Vagina (tissue), 2 donors: ENCODE results near the gene SIRPD. TPM values are rescaled to one million over a fixed set of nuclear protein-coding genes. Genes with fewer than 3 reads are reported as not detected.

Source experiments
- DNase-seq, 2 donors: peaks; one replicate each; pipeline ENCODE4 v3.0.0-alpha.2; 2017; ENCODE audit errors: extremely low spot score in 2 of 2
- H3K27ac ChIP-seq: fragments of 200-600 bp; sonication (generic); one replicate; pipeline ENCODE4 v1.5.1; 2019
- H3K27me3 ChIP-seq: fragments of 200-600 bp; sonication (generic); one replicate; pipeline ENCODE4 v1.5.1; 2019
- H3K36me3 ChIP-seq, 2 donors: fragments of 200-600 bp; sonication (generic); one replicate each; pipeline ENCODE4 v1.5.1; 2017 to 2019
- H3K4me1 ChIP-seq: fragments of 200-600 bp; sonication (generic); one replicate; pipeline ENCODE4 v1.5.1; 2019
- H3K4me3 ChIP-seq, 2 donors: fragments of 200-600 bp; sonication (generic); 1 replicate in 1 of 2; 2 replicates in 1 of 2; pipeline ENCODE4 v1.5.1; 2016 to 2019
- H3K9me3 ChIP-seq: fragments of 200-600 bp; sonication (generic); one replicate; pipeline ENCODE4 v1.5.1; 2019
- CTCF ChIP-seq, 3 experiments: fragments of 450-650 bp in 2 of 3; fragments of 200-600 bp in 1 of 3; sonication (generic) in 1 of 3; IDR thresholded peaks; one replicate each; pipeline ENCODE4 v1.5.1; 2017 to 2019; ENCODE audit warnings: antibody characterized with exemption in 3 of 3, mild to moderate bottlenecking in 2 of 3, moderate library complexity in 2 of 3
- POLR2A ChIP-seq, 2 donors: fragments of 450-650 bp; IDR thresholded peaks; one replicate each; pipeline ENCODE4 v1.6.1; 2017; ENCODE audit warnings: antibody characterized with exemption in 2 of 2, mild to moderate bottlenecking in 2 of 2, moderate library complexity in 2 of 2
- POLR2AphosphoS5 ChIP-seq, 2 donors: sonication (generic); formaldehyde crosslinking; IDR thresholded peaks; one replicate each; pipeline ENCODE4 v1.9.0; 2017; ENCODE audit warnings: antibody characterized with exemption in 2 of 2, mild to moderate bottlenecking in 2 of 2, low read depth in 1 of 2; ENCODE audit not compliant: insufficient read depth in 1 of 2
- intact Hi-C: fragments of 100-400 bp; cut with DNase I; formaldehyde crosslinking; loops from one replicate; pipeline ENCODE4 v1.15.1; 2023
- total RNA-seq: library from RNA; depleted of rRNA; stranded (reverse); fragments of >200 nt; gene quantifications from one replicate; pipeline ENCODE4 v1.2.3, GENCODE V29; 2016

The SIRPD gene
- total RNA-seq, 1 donor from 2014 or later, result not detected

GRCh38 chr20:1505871-1506270 is 51.6 kb downstream of the SIRPD start:
- no peak for DNase-seq
- no peaks in the 10 kb centered on the region for H3K27me3 ChIP-seq

GRCh38 chr20:1505361-1505760 is 52.1 kb downstream of the SIRPD start:
- TF ChIP-seq POLR2A (IDR thresholded peaks at IDR 0.05) (no peak), POLR2AphosphoS5 (IDR thresholded peaks at IDR 0.05; ENCODE audit: insufficient read depth in 1 of 2, low read depth in 1 of 2) (no peak), CTCF (IDR thresholded peaks at IDR 0.05) (no peak)
- Histone ChIP-seq H3K4me1 (peaks cover 8% of the 10 kb centered on the region), H3K27me3 (no peaks in the 10 kb centered on the region), H3K9me3 (no peaks in the 10 kb centered on the region), H3K4me3 (no peak overlapping the region), H3K36me3 (no peaks in the 10 kb centered on the region), H3K27ac (no peak overlapping the region)
- no peak for DNase-seq
- intact Hi-C loops, result no loop called here

More at GRCh38 chr20:1505871-1506270, 51.6 kb downstream of the SIRPD start:
- no peak for TF ChIP-seq POLR2AphosphoS5 (IDR thresholded peaks at IDR 0.05; ENCODE audit: insufficient read depth in 1 of 2, low read depth in 1 of 2)
- no peak for TF ChIP-seq POLR2A (IDR thresholded peaks at IDR 0.05)
- no peak for TF ChIP-seq CTCF (IDR thresholded peaks at IDR 0.05)
- Histone ChIP-seq H3K4me1 (peaks cover 4% of the 10 kb centered on the region), H3K36me3 (no peaks in the 10 kb centered on the region), H3K9me3 (no peaks in the 10 kb centered on the region), H3K4me3 (no peak overlapping the region), H3K27ac (no peak overlapping the region)
- intact Hi-C loops, result no loop called here

- Histone ChIP-seq H3K9me3 (no peaks in the 10 kb centered on the region), H3K27me3 (no peaks in the 10 kb centered on the region), H3K27ac (no peak overlapping the region), H3K36me3 (no peaks in the 10 kb centered on the region), H3K4me3 (no peak overlapping the region), H3K4me1 (peaks cover 8% of the 10 kb centered on the region)
- TF ChIP-seq CTCF (IDR thresholded peaks at IDR 0.05) (peak; percentile 66 to 95 (median 86)), POLR2AphosphoS5 (IDR thresholded peaks at IDR 0.05; ENCODE audit: insufficient read depth in 1 of 2, low read depth in 1 of 2) (peak in 1 of 2 donors; percentile 73), POLR2A (IDR thresholded peaks at IDR 0.05) (no peak)
- DNase-seq, result no peak
- intact Hi-C loops, result no loop called here
Observed at GRCh38 chr20:1503564-1504227, 53.8 kb downstream of the SIRPD start.

- peaks cover 8% of the 10 kb centered on the region for H3K4me1 ChIP-seq
- intact Hi-C loops, result no loop called here
- no peaks in the 10 kb centered on the region for H3K27me3 ChIP-seq
- DNase-seq, result no peak
- H3K9me3 ChIP-seq, result no peaks in the 10 kb centered on the region
- H3K36me3 ChIP-seq, result no peaks in the 10 kb centered on the region
- peak overlapping the region; percentile 57 for H3K27ac ChIP-seq
- TF ChIP-seq POLR2A (IDR thresholded peaks at IDR 0.05) (no peak), POLR2AphosphoS5 (IDR thresholded peaks at IDR 0.05; ENCODE audit: insufficient read depth in 1 of 2, low read depth in 1 of 2) (no peak), CTCF (IDR thresholded peaks at IDR 0.05) (no peak)
- H3K4me3 ChIP-seq, result no peak overlapping the region
Observed at GRCh38 chr20:1500496-1500895, 57.0 kb downstream of the SIRPD start.
